Stimulated activated CD8-positive, alpha-beta memory T cell treated with anti-CD3 and anti-CD28 coated beads, Interleukin-2, amount 100 ng/mL, for 48 hours (primary cell): Measurements from ENCODE around the gene GSG1L.

Source experiments
- DNase-seq, 2 donors: peaks; one replicate each; pipeline ENCODE4 v3.0.0-alpha.2; 2020; ENCODE audit warnings: low read depth in 2 of 2

GSG1L gene

GRCh38 chr16:28091656-28092055, 28.1 kb upstream of the GSG1L start:
- no peak for DNase-seq

- no peak for DNase-seq
Measured at GRCh38 chr16:28090646-28091377, 27.3 kb upstream of the GSG1L start.

- DNase-seq: no peak
Measured at GRCh38 chr16:28089992-28090365, 26.5 kb upstream of the GSG1L start.

- DNase-seq: no peak
Measured at GRCh38 chr16:28089205-28089991, 25.9 kb upstream of the GSG1L start.

- no peak for DNase-seq
Measured at GRCh38 chr16:28087675-28088300, 24.3 kb upstream of the GSG1L start.

- no peak for DNase-seq
Measured at GRCh38 chr16:28087140-28087660, 23.7 kb upstream of the GSG1L start.

- DNase-seq: no peak
Measured at GRCh38 chr16:28086186-28087139, 22.9 kb upstream of the GSG1L start.

- no peak for DNase-seq
Measured at GRCh38 chr16:28085389-28086171, 22.1 kb upstream of the GSG1L start.

GRCh38 chr16:28084209-28084608, 20.7 kb upstream of the GSG1L start:
- DNase-seq: no peak

- no peak for DNase-seq
Measured at GRCh38 chr16:28082624-28083023, 19.1 kb upstream of the GSG1L start.

- DNase-seq: no peak
Measured at GRCh38 chr16:28081391-28081968, 18.0 kb upstream of the GSG1L start.

- no peak for DNase-seq
Measured at GRCh38 chr16:28078261-28078660, 14.7 kb upstream of the GSG1L start.

- DNase-seq: no peak
Measured at GRCh38 chr16:28073836-28074235, 10.3 kb upstream of the GSG1L start.

- DNase-seq: no peak
Measured at GRCh38 chr16:28072087-28072486, 8.6 kb upstream of the GSG1L start.

- DNase-seq: no peak
Measured at GRCh38 chr16:28069971-28070794, 6.7 kb upstream of the GSG1L start.

- DNase-seq: no peak
Measured at GRCh38 chr16:28068976-28069375, 5.5 kb upstream of the GSG1L start.

- no peak for DNase-seq
Measured at GRCh38 chr16:28067604-28068379, 4.3 kb upstream of the GSG1L start.

GRCh38 chr16:28064706-28065249, 1.3 kb upstream of the GSG1L start:
- DNase-seq: no peak
